ENCODE measurements around the gene SYVN1.
"Not testable (repeated sequence)": the region's sequence is repeated elsewhere in the genome, so short reads cannot be mapped to it uniquely, and the experiment has no call there.

SYVN1 gene

GRCh38 chr11:65119670-65119995, 14.7 kb downstream of the SYVN1 start:
- DNase-seq (ENCODE audit: low read depth in 2 of 2), result no peak

GRCh38 chr11:65118891-65119669, 15.2 kb downstream of the SYVN1 start:
- not testable (repeated sequence) for H3K4me3 ChIP-seq (replicated peaks in 1 of 2; ENCODE audit: low read depth in 2 of 2, low read length in 2 of 2); DNase-seq (ENCODE audit: low read depth in 2 of 2)

More at GRCh38 chr11:65119670-65119995, 14.7 kb downstream of the SYVN1 start:
- no peak for TF ChIP-seq CTCF (IDR thresholded peaks at IDR 0.05; ENCODE audit: low read depth, low read length)
- no peak overlapping the region for H3K4me3 ChIP-seq (replicated peaks in 1 of 2; ENCODE audit: low read depth in 2 of 2, low read length in 2 of 2)

GRCh38 chr11:65118097-65118837, 16.1 kb downstream of the SYVN1 start:
- TF ChIP-seq CTCF (IDR thresholded peaks at IDR 0.05; ENCODE audit: low read depth, low read length), result no peak
- no peak overlapping the region for H3K4me3 ChIP-seq (replicated peaks in 1 of 2; ENCODE audit: low read depth in 2 of 2, low read length in 2 of 2)
- no peak for DNase-seq (ENCODE audit: low read depth in 2 of 2)

- H3K4me3 ChIP-seq (replicated peaks in 1 of 2; ENCODE audit: low read depth in 2 of 2, low read length in 2 of 2), result peak within 1 kb of the TSS; percentile 92 to 95
- TF ChIP-seq CTCF (IDR thresholded peaks at IDR 0.05; ENCODE audit: low read depth, low read length), result peak; percentile 86
- peak; percentile 99 for DNase-seq (ENCODE audit: low read depth in 2 of 2)
These were observed 16.9 kb downstream of the SYVN1 start, which contains the start of gene ZNHIT2 for GRCh38 chr11:65117206-65118096. Gene ZNHIT2, minus strand, starts transcription at chr11:65117701. Its CDS starts 48 bp downstream, at chr11:65117653.

- H3K4me3 ChIP-seq (replicated peaks in 1 of 2; ENCODE audit: low read depth in 2 of 2, low read length in 2 of 2), result peak overlapping the region; percentile 92 to 95
- TF ChIP-seq CTCF (IDR thresholded peaks at IDR 0.05; ENCODE audit: low read depth, low read length), result no peak
- peak; percentile 54 to 57 for DNase-seq (ENCODE audit: low read depth in 2 of 2)
These were observed 17.7 kb downstream of the SYVN1 start for GRCh38 chr11:65116370-65117205.

- no peak for TF ChIP-seq CTCF (IDR thresholded peaks at IDR 0.05; ENCODE audit: low read depth, low read length)
- H3K4me3 ChIP-seq (replicated peaks in 1 of 2; ENCODE audit: low read depth in 2 of 2, low read length in 2 of 2), result no peak overlapping the region
- DNase-seq (ENCODE audit: low read depth in 2 of 2), result no peak
These were observed 18.8 kb downstream of the SYVN1 start for GRCh38 chr11:65115361-65116082.
